Measurements from ENCODE around the gene PGM5.

Gene PGM5

GRCh38 chr9:68493541-68493940 is 137.1 kb downstream of the PGM5 start:
- in situ Hi-C loops (cut with HindIII; ENCODE audit: low sequenced_read_pairs) = no loop called here

- in situ Hi-C loops (cut with HindIII; ENCODE audit: low sequenced_read_pairs) = no loop called here
Observed at GRCh38 chr9:68493958-68494577, 137.7 kb downstream of the PGM5 start.

- in situ Hi-C loops (cut with HindIII; ENCODE audit: low sequenced_read_pairs) = no loop called here
Observed at GRCh38 chr9:68495247-68495646, 138.8 kb downstream of the PGM5 start.

GRCh38 chr9:68496356-68496755 is 139.9 kb downstream of the PGM5 start:
- in situ Hi-C loops (cut with HindIII; ENCODE audit: low sequenced_read_pairs) = no loop called here

GRCh38 chr9:68497629-68498028 is 141.2 kb downstream of the PGM5 start:
- in situ Hi-C loops (cut with HindIII; ENCODE audit: low sequenced_read_pairs) = no loop called here

GRCh38 chr9:68498816-68499215 is 142.4 kb downstream of the PGM5 start:
- in situ Hi-C loops (cut with HindIII; ENCODE audit: low sequenced_read_pairs) = no loop called here

- in situ Hi-C loops (cut with HindIII; ENCODE audit: low sequenced_read_pairs) = no loop called here
Observed at GRCh38 chr9:68500457-68501381, 144.3 kb downstream of the PGM5 start.

- in situ Hi-C loops (cut with HindIII; ENCODE audit: low sequenced_read_pairs) = no loop called here
Observed at GRCh38 chr9:68502279-68502678, 145.9 kb downstream of the PGM5 start.

- in situ Hi-C loops (cut with HindIII; ENCODE audit: low sequenced_read_pairs) = no loop called here
Observed at GRCh38 chr9:68505681-68506409, 149.4 kb downstream of the PGM5 start.

GRCh38 chr9:68506551-68506950 is 150.1 kb downstream of the PGM5 start:
- in situ Hi-C loops (cut with HindIII; ENCODE audit: low sequenced_read_pairs) = no loop called here

- in situ Hi-C loops (cut with HindIII; ENCODE audit: low sequenced_read_pairs) = no loop called here
Observed at GRCh38 chr9:68507130-68507805, 150.9 kb downstream of the PGM5 start.

GRCh38 chr9:68507806-68508145 is 151.4 kb downstream of the PGM5 start:
- in situ Hi-C loops (cut with HindIII; ENCODE audit: low sequenced_read_pairs) = no loop called here

- in situ Hi-C loops (cut with HindIII; ENCODE audit: low sequenced_read_pairs) = no loop called here
Observed at GRCh38 chr9:68508547-68508946, 152.1 kb downstream of the PGM5 start.

GRCh38 chr9:68509689-68510088 is 153.3 kb downstream of the PGM5 start:
- in situ Hi-C loops (cut with HindIII; ENCODE audit: low sequenced_read_pairs) = no loop called here

- in situ Hi-C loops (cut with HindIII; ENCODE audit: low sequenced_read_pairs) = no loop called here
Observed at GRCh38 chr9:68513385-68513784, 157.0 kb downstream of the PGM5 start.

- in situ Hi-C loops (cut with HindIII; ENCODE audit: low sequenced_read_pairs) = no loop called here
Observed at GRCh38 chr9:68513981-68514380, 157.6 kb downstream of the PGM5 start.

- in situ Hi-C loops (cut with HindIII; ENCODE audit: low sequenced_read_pairs) = no loop called here
Observed at GRCh38 chr9:68515326-68516017, 159.1 kb downstream of the PGM5 start.

GRCh38 chr9:68522131-68522530 is 165.7 kb downstream of the PGM5 start:
- in situ Hi-C loops (cut with HindIII; ENCODE audit: low sequenced_read_pairs) = no loop called here

- in situ Hi-C loops (cut with HindIII; ENCODE audit: low sequenced_read_pairs) = no loop called here
Observed at GRCh38 chr9:68522954-68523353, 166.5 kb downstream of the PGM5 start.

- in situ Hi-C loops (cut with HindIII; ENCODE audit: low sequenced_read_pairs) = no loop called here
Observed at GRCh38 chr9:68523367-68523936, 167.0 kb downstream of the PGM5 start.

Measured in endothelial cell of hepatic sinusoid (primary cell).